Activated T-helper 1 cell treated with anti-CD3 and anti-CD28 coated beads, Interleukin-2, amount 50 U/mL, for 16 hours (primary cell): ENCODE results near the gene TFAP2C.
"Not testable (repeated sequence)": the region's sequence is repeated elsewhere in the genome, so short reads cannot be mapped to it uniquely, and the experiment has no call there.

Source experiments
- DNase-seq, 2 donors: peaks; one replicate each; pipeline ENCODE4 v3.0.0-alpha.2; 2020; ENCODE audit warnings: low read depth in 1 of 2, low spot score in 1 of 2

The TFAP2C gene

DNA sequence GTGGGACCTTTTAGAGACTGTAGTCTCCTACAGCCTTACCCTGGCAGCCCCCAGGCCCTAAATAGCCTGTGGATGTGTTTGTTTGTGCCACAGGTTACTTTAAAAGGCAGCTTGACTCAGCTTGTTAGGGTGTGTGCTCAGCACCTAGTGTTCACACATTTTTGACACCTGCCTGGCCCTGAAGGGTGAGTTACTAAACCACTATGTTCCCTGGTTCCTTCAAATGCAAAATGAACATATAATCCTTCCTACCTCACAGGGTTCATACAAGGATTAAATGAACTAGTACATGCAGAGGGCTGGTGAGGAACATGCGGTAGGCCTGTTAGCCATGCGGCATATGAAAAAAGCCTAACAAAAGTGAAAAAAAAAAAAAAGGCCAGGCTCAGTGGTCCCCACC, 14.9 kb upstream of the TFAP2C start:
- no peak for DNase-seq

DNA sequence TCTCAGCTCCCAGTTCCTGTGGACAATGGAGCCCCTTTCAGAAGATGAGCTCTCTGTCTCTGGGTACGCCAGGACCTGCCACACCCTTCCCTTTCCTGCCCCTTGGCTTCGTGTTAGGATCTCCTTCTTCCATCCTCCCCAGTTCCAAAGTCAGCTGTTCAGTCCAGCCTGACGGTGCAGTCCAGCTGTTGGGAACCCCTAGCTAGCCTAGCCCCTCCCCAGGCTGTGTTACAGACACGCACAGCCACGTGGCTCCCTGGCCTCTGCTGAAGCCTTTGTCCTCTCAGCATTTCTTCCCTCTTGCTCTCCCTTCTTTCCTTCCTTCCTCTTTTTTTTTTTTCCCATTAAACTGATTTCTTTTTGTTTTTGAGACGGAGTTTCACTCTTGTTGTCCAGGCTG, 12.4 kb upstream of the TFAP2C start:
- DNase-seq, result no peak

DNA sequence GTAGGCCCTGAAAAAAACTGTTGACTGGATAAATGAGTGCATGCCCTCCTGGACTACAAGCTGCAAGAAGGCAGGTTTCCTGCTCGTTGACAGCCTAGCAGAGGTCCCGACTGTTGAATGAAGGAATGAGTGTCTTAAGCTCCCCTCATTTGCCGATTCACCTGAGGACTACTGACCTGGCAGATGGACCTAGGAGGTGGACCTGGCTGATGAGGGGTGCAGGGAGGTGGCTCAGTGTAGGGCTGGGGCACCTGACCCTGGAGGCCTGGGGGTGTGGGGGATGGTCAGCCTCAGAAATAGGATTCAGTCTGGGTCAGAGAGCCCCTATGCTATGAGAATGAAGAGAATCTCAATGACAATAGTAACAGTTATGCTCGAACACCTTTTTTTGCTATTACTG, 11.6 kb upstream of the TFAP2C start:
- no peak for DNase-seq

DNA sequence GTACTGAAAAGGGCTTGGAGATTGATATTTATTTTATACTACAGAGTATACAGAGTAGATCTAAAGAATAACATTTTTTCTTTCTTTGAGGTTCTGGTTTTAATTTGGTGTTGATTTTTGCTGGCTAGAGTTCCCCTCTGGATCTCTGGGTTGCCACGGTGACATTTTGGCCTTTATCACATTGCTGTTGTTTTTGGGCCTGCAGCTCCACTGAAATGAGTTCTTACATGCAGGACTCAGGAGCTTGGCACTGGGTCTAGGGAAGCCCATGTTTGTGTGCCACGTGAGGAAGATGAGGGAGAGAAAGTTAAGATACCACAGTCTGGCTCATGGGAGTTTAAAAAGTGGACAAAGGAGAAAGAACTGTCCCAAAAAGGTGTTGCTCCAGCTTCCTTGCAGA, 7.4 kb upstream of the TFAP2C start:
- no peak for DNase-seq

DNA sequence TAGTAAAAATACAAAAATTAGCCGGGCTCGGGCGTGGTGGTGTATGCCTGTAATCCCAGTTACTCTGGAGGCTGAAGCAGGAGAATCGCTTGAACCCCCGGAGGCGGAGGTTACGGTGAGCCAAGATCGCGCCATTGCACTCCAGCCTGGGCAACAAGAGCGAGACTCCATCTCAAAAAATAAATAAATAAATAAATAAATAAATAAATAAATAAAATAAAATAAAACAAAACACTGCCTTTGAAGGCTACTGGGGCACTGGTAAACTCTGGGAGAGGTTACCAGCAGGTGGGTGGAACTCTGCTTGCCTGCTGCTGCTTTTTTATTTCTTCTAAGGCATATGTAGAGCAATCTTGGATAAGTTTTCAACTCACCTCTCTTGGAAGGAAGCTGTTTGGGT, 5.2 kb upstream of the TFAP2C start:
- DNase-seq, result not testable (repeated sequence)

DNA sequence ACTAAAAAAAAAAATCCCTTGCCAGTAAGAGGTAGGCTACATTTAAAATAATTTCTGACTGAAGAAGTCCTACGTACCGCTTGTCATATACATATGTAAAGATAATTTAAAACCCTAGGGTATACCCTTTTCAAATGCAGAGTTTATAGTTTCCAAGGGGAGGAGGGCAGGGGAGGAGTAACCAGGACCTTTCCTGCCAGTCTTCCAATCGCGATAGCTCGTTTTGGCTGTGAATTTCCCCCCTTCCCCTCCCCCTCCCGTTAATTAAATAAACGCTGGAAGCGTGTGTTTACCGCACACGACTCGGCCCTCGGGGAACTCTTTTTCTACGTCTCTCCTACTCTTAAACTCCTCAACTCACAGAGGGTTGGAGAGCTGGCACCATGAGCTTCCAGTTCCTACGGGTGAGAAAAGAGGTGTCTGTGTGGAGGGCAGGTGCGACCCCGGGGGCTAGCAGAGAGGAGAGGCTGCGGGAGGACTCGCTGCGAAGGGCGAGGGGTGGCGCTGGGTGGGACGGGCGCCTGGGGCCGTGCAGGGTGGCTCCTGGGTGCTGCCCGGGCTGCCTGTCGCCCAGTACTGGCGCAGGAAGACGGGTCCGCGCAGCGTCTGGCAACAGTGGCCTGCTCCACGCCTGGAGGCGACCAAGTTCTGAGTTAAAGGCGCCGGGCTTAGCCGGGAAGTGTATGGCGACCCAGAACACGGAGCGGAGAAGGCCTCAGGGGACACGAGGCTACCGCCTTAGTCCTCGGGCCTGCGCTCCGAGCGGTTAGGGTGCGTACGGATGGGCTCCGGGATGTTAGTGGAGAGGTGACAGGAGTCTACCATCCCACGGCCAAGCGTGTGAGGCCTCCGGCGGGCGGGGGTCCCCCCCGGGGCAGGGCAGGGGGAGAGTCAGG, 4.1 kb upstream of the TFAP2C start:
- no peak for DNase-seq

DNA sequence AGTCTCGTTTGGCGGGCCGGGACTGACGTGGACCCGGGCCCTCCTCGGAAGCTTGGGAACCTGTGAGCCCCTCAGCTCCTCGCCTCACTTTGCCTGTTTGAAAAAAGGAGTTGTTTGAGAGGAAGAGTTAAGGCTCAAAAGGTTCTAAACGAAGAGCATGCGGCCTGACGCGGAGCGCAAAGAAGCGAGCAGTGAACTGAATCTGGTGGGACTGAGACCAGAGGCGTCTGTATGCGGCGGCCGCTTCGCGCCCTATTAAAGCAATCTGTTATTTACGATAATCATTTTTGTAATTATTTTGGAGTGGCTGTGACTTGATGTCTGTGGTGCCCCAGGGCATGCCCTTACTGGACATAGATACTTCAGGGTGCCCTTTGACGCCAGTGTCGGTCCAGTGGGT, 3.3 kb upstream of the TFAP2C start:
- DNase-seq, result no peak

DNA sequence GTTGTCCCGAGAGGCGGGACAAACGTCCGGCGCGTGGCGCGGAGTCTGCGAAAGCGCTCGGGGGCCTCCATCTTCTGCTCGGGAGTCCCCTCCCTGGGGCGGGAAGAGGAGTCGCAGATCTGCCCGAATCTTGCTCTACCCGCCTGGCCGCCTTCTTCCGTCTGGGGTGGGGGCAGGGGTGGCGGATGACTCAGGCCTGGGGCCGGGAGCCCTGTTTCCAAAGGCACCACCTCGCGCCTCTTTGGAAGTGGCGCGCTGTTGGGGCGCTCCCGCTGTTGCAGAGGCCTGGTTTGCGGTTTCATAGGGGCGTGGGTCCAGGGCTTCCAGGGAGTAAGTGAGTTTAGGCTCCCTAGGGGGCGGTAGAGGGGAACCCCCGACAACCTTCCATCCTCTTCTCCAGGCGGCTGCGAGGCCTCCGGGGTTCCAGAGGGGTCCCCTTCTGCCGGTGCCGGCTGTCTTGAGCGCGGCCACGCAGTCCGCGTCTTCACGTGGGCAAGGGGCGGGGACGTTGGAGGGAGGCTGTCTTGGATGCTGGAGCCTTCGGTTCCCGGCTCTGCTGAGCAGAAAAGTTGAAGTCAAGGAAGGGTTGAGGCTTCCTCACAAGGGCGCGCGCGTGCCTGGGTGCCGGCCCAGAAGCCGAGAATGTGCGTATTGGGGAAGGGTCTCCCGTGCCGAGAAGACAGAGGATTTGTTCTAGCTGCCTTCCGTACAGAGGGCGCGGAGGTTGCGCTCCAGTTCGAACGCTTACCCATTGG, 2.6 kb upstream of the TFAP2C start:
- DNase-seq, result no peak

DNA sequence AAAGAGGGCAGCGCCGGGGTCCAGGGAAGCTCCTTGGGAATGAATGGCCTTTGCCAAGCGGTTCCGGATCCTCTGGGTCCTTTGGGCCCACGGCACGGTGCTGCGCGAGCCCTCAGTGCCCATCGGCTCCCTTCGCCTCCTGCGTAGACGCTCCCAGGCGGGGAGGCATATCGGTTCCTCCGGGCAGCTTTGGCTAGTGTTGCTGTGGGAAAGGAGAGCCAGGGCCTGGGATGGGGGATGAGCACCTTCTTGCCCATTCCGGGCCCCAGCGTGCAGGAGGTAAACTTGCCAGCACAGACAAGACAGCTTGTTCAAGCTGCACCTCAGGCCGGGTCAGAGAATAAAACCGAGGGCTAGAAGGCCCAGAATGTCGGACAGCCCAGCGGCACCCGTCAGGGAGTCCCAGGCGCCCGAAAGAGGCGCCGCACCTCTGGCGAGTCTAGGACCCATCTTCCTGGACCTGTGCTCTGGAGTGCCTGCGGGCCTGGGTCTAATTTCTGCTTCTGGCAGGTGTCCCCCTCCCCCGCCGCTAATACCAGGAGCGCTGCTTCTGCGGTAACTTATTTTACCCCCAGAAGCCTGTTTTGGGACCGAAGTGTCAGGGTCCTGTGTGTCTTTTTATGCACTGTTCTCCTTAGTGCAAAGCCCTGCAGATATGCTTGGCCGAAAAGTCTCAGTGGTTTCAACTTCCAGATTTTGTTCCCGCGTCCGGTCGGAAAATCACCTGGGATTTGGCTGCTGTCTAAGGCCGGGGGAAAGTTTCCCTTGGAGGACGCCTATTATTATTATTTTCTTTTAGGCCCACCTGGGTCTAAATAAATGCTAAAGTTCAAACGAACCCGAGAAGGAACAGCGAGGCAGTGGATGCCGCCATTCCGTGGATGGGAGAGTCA, 1.7 kb upstream of the TFAP2C start:
- DNase-seq, result no peak

DNA sequence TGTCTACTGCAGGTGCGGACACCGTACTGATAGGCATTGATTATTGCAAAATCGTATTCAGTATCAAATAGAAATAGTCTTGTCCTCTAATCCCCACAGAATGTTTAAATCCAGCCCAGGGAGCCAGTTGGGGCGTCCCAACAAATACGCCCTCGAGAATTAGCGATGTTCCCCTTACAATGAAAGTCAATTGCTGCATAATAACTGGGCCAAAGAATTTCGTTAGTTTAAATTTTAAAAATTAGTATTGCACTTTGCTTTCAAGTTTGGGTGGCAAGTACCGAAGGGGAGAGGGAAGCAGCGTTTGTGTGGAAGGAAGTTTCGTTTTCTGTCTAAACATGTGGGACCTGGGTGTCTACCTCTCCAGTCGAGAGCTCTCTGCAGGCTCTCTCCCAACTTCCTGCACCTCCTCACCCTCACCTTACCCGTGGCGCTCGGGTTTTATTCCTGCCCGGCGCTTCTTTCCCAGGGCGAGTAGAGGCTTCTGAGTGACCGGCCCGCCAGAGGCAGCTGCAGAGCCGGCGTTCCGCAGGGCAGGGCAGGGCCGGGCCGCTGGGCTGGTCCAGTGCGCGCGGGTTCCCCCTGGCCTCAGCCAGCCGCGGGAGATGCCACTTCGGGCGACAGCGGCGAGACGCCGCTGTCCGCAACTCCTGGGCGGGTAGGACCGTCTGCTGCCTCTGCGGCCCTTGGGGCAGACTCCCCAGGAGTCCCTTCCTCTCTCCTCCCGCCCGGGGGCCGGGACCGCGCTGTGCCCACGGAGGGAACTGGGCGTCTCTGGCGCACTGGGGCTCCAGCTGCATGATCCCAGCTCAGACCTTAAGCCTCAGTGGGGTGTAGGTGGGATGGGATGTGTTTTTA, 862 bp upstream of the TFAP2C start:
- no peak for DNase-seq

DNA sequence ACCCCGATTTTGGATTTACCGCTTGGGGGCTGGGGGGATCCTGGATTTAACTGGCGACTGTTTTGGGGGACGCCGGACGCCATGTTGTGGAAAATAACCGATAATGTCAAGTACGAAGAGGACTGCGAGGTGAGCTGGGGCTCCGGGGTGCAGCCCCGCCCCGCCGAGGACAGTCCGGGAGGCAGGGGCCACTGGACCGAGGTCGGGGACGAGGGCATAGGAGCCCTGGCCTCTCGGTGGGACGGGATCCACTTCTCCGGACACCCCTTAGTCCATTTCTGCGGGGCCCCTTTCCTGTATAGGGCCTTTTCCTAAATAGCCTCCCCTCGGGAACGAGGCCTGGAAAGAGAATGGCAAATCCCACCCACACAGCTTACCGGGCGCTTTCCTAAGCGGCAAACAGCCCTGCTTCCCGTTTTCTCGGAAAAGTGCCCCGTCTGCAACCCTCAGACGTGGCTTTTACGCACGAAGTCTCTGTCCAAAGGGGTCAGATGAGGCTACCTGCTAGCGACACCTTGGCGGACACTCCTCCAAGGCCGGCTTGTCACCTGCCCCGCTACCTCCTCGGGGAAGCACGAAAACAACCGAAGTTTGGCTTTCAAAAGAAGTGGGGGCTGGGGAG, 469 bp downstream of the TFAP2C start:
- no peak for DNase-seq

DNA sequence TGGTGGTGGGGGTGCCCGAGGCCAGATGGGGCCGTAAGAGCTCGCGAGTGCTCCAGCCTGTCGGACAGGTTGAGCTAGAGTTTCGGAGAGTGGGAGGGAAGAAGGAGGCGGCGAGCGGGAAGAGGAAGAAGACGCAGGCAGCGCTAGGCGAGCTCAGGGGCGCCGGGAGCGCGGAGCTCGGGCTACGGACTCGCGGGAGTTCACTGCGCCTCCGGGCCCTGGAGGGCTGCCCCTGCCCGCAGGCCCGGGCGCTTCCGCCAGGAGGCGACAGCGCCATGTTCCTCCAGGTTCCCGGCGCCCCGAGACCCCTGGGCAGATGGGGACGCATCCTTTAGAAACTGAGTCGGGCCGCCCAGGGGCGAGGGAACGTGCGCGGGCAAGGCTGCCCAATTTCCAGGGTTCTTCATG, 984 bp downstream of the TFAP2C start:
- DNase-seq, result no peak

DNA sequence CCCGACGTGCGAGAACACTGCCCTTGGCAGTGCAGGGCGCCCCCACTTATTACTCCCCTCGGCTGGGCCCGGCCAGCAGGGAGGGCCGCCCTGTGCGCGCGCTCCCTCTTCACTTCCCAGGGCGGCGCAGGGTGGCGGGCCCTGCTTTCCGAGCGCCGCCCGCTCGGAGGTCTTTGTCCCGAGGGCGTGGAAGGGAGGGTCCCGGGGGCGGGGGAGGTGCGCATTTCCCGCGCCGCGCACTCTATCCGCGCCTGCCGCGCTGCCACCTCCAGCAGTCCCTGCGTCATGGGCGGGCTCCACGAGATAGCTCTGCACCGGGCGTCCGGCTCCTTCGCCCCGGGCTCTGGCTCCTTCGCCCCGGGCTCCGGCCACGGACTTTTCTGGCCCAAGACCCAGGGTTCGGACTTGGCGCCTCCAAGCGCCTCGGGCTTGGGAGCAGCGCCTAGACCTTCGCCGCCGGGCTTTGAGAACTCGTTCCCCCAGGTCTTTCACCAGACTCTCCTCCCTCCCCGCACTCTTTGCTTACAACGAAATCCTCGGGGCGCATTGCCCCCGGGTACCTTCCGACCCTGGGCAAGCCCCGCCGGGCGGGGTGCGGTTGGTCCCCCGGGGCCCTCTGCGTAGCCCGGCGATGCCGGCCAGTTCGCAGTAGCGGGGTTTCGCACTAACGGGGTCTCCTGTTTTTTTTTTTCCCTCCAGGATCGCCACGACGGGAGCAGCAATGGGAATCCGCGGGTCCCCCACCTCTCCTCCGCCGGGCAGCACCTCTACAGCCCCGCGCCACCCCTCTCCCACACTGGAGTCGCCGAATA, 1.6 kb downstream of the TFAP2C start:
- DNase-seq, result no peak

DNA sequence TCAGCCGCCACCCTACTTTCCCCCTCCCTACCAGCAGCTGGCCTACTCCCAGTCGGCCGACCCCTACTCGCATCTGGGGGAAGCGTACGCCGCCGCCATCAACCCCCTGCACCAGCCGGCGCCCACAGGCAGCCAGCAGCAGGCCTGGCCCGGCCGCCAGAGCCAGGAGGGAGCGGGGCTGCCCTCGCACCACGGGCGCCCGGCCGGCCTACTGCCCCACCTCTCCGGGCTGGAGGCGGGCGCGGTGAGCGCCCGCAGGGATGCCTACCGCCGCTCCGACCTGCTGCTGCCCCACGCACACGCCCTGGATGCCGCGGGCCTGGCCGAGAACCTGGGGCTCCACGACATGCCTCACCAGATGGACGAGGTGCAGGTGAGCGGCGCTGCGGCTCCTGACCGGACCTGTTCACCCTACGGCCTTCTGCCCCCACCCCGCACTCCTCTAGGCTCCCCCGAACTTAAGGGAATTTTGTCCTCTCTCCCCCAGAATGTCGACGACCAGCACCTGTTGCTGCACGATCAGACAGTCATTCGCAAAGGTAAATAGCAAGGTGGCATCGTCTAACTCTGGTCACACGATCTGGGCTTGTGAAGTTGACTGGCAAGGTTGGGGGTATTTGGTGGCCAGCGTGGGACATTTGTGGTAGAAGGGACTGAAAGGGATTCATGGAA, 2.3 kb downstream of the TFAP2C start:
- DNase-seq, result no peak

DNA sequence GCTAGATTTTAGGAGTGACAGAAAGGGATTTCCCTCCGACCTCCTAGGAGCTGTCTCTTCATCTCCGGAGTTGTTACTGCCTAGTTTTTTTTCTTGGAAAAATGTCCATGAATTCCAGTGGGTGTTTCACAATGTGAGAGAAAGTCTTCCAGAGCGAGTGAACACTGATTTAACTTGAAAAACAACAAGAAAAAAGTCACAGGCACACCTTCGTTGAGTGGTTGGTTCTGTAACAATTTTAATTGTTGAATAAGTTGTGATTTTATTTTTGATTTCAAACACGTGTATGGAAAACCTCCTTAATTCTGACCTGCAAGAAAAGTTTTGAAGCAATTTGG, 2.9 kb downstream of the TFAP2C start:
- no peak for DNase-seq

DNA sequence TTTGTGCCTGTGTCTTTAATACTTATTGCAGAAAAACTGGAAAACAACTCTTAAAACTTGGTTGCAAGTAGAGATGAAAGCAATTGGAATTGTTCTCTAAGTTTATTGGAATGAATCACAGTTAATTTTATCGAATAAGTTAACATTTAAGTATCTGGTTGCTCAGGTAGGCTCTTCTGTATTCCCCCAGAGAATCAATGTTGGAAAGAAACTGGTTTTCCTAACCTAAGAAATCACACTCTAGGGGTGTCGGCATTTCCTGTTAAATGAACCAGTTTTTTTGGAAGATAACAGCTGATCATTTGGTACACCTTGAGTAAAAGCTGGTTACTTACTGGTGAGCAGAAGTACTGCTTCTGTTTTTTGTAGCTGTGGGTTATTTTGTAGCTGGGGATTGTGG, 5.2 kb downstream of the TFAP2C start:
- no peak for DNase-seq

DNA sequence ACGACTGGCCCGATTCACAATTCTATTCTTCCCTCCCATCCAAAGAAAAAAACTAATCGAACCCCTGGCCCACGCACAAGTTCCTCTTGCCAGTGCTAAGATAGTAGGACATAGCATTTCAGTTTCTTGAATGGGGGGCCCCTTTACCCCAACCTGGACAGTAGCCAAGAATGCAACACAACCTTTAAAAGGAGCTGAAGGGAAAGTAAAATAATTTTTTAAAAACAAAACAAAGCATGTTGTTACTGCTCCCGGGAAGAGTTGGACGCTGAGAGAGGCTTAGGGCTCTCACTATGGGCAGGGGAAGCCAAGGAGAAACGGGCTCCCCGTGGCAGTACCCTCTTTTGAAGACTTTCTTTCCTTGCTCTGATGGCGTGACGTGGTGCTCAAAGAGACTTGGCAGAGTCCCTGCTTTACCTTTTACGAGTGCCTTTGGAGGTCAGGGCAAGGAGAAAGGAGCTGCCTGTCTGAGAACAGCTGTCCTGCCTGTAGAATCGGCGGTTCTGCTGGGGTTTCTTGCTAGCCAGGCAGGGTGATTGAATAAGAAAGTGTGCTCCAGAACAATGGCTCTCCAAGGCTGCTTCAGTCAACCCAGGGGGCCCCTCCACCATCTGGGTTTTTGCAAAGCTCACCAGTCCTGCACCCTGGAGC, 5.8 kb downstream of the TFAP2C start:
- no peak for DNase-seq

DNA sequence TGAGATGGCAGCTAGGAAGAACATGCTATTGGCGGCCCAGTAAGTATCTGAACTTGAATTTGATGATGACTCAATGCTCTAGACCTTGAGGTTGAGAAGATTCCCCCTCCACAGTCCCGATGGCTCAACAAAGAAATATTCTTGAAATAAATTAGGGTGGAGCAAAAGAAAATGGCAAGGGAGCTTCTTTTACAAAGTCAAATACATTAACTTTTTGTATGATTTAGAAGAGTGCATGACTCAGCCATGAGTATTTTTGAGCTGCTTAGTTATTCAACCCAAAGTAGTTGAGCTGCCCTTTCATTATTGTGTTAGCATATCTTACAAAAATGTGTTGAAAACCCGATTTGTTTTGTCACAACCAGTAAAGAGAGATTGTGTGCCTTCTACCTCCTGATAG, 7.6 kb downstream of the TFAP2C start:
- DNase-seq, result no peak
